Endothelial cell of umbilical vein (primary cell): Measurements from ENCODE around the gene DGCR2. TPM values are rescaled to one million over a fixed set of nuclear protein-coding genes. Genes with fewer than 3 reads are reported as not detected.

Experiments used
- BruUV-seq: library from RNA; stranded (reverse); fragments of 400-500 nt; replicated peaks from 2 replicates; lab custom pipeline; 2021; lab: Mats Ljungman, UMichigan
- CTCF ChIA-PET: fragments of 300-600, 350-600 bp; sonication (Branson Sonifier 250); formaldehyde crosslinking; loops from one replicate; lab custom pipeline; 2021; ENCODE audit warnings: antibody characterized with exemption, inconsistent platforms; lab: Charles Lee
- POLR2A ChIA-PET: fragments of 300-600, 350-600 bp; sonication (Branson Sonifier 250); formaldehyde crosslinking; loops from one replicate; lab custom pipeline; 2021; ENCODE audit warnings: antibody characterized with exemption, inconsistent platforms; lab: Charles Lee
- DNase-seq: peaks from one replicate; pipeline ENCODE4 v3.0.0-alpha.2; 2011; ENCODE audit warnings: low read depth, low spot score
- FAIRE-seq: peaks from 2 replicates; lab custom pipeline; 2011; peaks lifted over from hg19 to GRCh38; lab: Jason Lieb, UNC
- H2AFZ ChIP-seq: 2 replicates; pipeline ENCODE4 v1.6.0; 2012; ENCODE audit warnings: low read depth, low read length, control low read depth, inconsistent platforms
- H3K27ac ChIP-seq: 2 replicates; pipeline ENCODE4 v1.5.1; 2011; ENCODE audit warnings: low read depth, mild to moderate bottlenecking, control low read depth, low read length, moderate library complexity; ENCODE audit not compliant: insufficient read depth
- H3K27me3 ChIP-seq, 2 experiments: 2 replicates each; pipeline versions ENCODE4 v1.6.0 to v1.6.1; 2011; ENCODE audit warnings: low read length in 2 of 2, mixed read lengths in 1 of 2; ENCODE audit not compliant: control insufficient read depth in 2 of 2, insufficient read depth in 2 of 2
- H3K36me3 ChIP-seq, 2 experiments: 2 replicates in 1 of 2; 3 replicates in 1 of 2; pipeline ENCODE4 v1.5.1; 2011; ENCODE audit warnings: low read length in 2 of 2, mild to moderate bottlenecking in 1 of 2, moderate library complexity in 1 of 2; ENCODE audit not compliant: control insufficient read depth in 2 of 2, insufficient read depth in 2 of 2; ENCODE audit errors: extremely low read depth in 1 of 2
- H3K4me1 ChIP-seq: 3 replicates; pipeline ENCODE4 v1.5.1; 2011; ENCODE audit warnings: mild to moderate bottlenecking, low read length; ENCODE audit not compliant: control insufficient read depth, insufficient read depth; ENCODE audit errors: extremely low read depth
- H3K4me2 ChIP-seq: 2 replicates; pipeline ENCODE4 v1.6.1; 2011; ENCODE audit warnings: low read length, control low read depth, mixed read lengths; ENCODE audit not compliant: insufficient read depth
- H3K4me3 ChIP-seq, 3 experiments: fragments of 200-600 bp in 1 of 3; sonication (generic), shearing (Covaris generic) in 1 of 3; replicated peaks in 1 of 3; 2 replicates each; pipeline ENCODE4 v1.5.1; 2011 to 2016; ENCODE audit warnings: control low read depth in 3 of 3, low read length in 3 of 3, mild to moderate bottlenecking in 2 of 3, inconsistent platforms in 1 of 3, low read depth in 1 of 3, moderate library complexity in 1 of 3; ENCODE audit not compliant: insufficient read depth in 1 of 3
- H3K79me2 ChIP-seq: 2 replicates; pipeline ENCODE4 v1.6.0; 2012; ENCODE audit warnings: low read length, inconsistent platforms; ENCODE audit not compliant: control insufficient read depth, insufficient read depth
- H3K9ac ChIP-seq: replicated peaks from 2 replicates; pipeline ENCODE3; 2011; ENCODE audit warnings: low read length, control low read depth; ENCODE audit not compliant: insufficient read depth; ENCODE audit errors: extremely low read depth
- H3K9me1 ChIP-seq: replicated peaks from 3 replicates; pipeline ENCODE4 v1.6.0; 2011; ENCODE audit warnings: mild to moderate bottlenecking, low read length; ENCODE audit not compliant: control insufficient read depth, insufficient read depth; ENCODE audit errors: extremely low read depth
- H3K9me3 ChIP-seq: replicated peaks from 2 replicates; pipeline ENCODE4 v1.5.1; 2012; ENCODE audit warnings: low read length, inconsistent platforms; ENCODE audit not compliant: control insufficient read depth, insufficient read depth
- H4K20me1 ChIP-seq: replicated peaks from 2 replicates; pipeline ENCODE3; 2011; ENCODE audit warnings: mild to moderate bottlenecking, low read length; ENCODE audit not compliant: control insufficient read depth, insufficient read depth; ENCODE audit errors: extremely low read depth
- CTCF ChIP-seq, 2 donors: IDR thresholded peaks; 1 replicate in 1 of 2; 2 replicates in 1 of 2; pipeline ENCODE4 v1.5.1; 2011; ENCODE audit warnings: low read length in 2 of 2, mild to moderate bottlenecking in 2 of 2, moderate library complexity in 2 of 2, control low read depth in 1 of 2, inconsistent platforms in 1 of 2, low read depth in 1 of 2; ENCODE audit not compliant: insufficient read depth in 1 of 2; ENCODE audit errors: extremely low read depth in 1 of 2
- EZH2 ChIP-seq: IDR thresholded peaks from 2 replicates; pipeline ENCODE4 v1.6.1; 2012; ENCODE audit warnings: borderline replicate concordance, low read depth, mild to moderate bottlenecking, moderate library complexity, low read length, inconsistent platforms; ENCODE audit not compliant: severe bottlenecking
- FOS ChIP-seq: IDR thresholded peaks from 2 replicates; pipeline ENCODE4 v1.6.1; 2011; ENCODE audit warnings: mild to moderate bottlenecking, low read length, moderate library complexity, borderline replicate concordance; ENCODE audit not compliant: insufficient read depth
- GATA2 ChIP-seq: IDR thresholded peaks from 2 replicates; pipeline ENCODE4 v1.7.0; 2011; ENCODE audit warnings: low read depth, mild to moderate bottlenecking, moderate library complexity, mixed read lengths, low read length; ENCODE audit not compliant: insufficient read length, insufficient read depth
- JUN ChIP-seq: IDR thresholded peaks from 2 replicates; pipeline ENCODE4 v1.6.1; 2011; ENCODE audit warnings: borderline replicate concordance, low read depth; ENCODE audit not compliant: insufficient read length, insufficient read depth
- MAX ChIP-seq: IDR thresholded peaks from 2 replicates; pipeline ENCODE4 v1.6.1; 2011; ENCODE audit not compliant: insufficient read depth, insufficient read length
- MYC ChIP-seq: IDR thresholded peaks from one replicate; pipeline ENCODE4 v1.6.1; 2011; ENCODE audit warnings: mild to moderate bottlenecking, low read depth, low read length
- POLR2A ChIP-seq: IDR thresholded peaks from 2 replicates; pipeline ENCODE4 v1.6.1; 2012; ENCODE audit warnings: low read depth, mild to moderate bottlenecking, control low read depth, low read length
- POLR2AphosphoS5 ChIP-seq: IDR thresholded peaks from 2 replicates; pipeline ENCODE4 v1.6.1; 2012; ENCODE audit warnings: low read depth, mild to moderate bottlenecking, control low read depth, low read length, moderate library complexity; ENCODE audit not compliant: insufficient read depth
- dilution Hi-C: fragments of 300-500 bp; cut with MboI; formaldehyde crosslinking; loops from one replicate; pipeline ENCODE4 v1.15.0; 2019; ENCODE audit warnings: low sequenced_read_pairs; ENCODE audit not compliant: extremely low pct_ligation_motif_present
- intact Hi-C: fragments of 100-400 bp; cut with micrococcal nuclease; formaldehyde crosslinking; loops from one replicate; pipeline ENCODE4 v1.10.0; 2022
- polyA plus RNA-seq, 4 experiments: library from polyadenylated mRNA; depleted of rRNA in 3 of 4; stranded (reverse) in 3 of 4; unstranded in 1 of 4; fragments of >200 nt; gene quantifications; 2 replicates each; pipeline versions ENCODE4 v1.2.1 to v1.2.3, GENCODE V29; 2011 to 2012; ENCODE audit warnings: missing spikeins in 1 of 4
- total RNA-seq: library from RNA; stranded (reverse); gene quantifications from 2 replicates; pipeline ENCODE4 v1.2.3, GENCODE V29; 2021

DGCR2 gene
- total and polyA plus RNA-seq, 2 donors (not counting 3 experiments of a cell fraction or from before 2014, with no cell fraction given), result 44.8 to 51.2 TPM

- no peaks in the 10 kb centered on the region for H4K20me1 ChIP-seq
- FAIRE-seq (no peak), DNase-seq (no peak)
- no peaks in the 10 kb centered on the region for H3K9me1 ChIP-seq
- no peak overlapping the region for H2AFZ ChIP-seq
- H3K9me3 ChIP-seq, result no peaks in the 10 kb centered on the region
- H3K79me2 ChIP-seq, result no peaks in the 10 kb centered on the region
- dilution Hi-C loops, result no loop called here
- intact Hi-C loops, result no loop called here
- H3K27me3 ChIP-seq, result no peaks in the 10 kb centered on the region
- no peak overlapping the region for H3K4me2 ChIP-seq
- H3K4me3 ChIP-seq, result no peak overlapping the region
- no peaks in the 10 kb centered on the region for H3K4me1 ChIP-seq
- no peaks in the 10 kb centered on the region for H3K36me3 ChIP-seq
- no peak overlapping the region for H3K27ac ChIP-seq
- no peak overlapping the region for H3K9ac ChIP-seq
- POLR2A ChIA-PET, result no interaction called here
- no TSS peak for BruUV-seq
- CTCF ChIA-PET, result no interaction called here
- TF ChIP-seq JUN (no peak), POLR2AphosphoS5 (no peak), MYC (no peak), FOS (no peak), POLR2A (no peak), EZH2 (no peak), CTCF (IDR thresholded peaks at IDR 0.05; ENCODE audit: extremely low read depth in 1 of 2, insufficient read depth in 1 of 2, low read depth in 1 of 2, low read length in 2 of 2) (no peak), MAX (no peak), GATA2 (no peak)
Observed at GRCh38 chr22:19018256-19018655, 104.0 kb downstream of the DGCR2 start.
